Measurements from ENCODE around the gene MYBPHL.

MYBPHL gene

GRCh38 chr1:109247401-109248365, 59.1 kb downstream of the MYBPHL start:
- Histone ChIP-seq H3K4me1 (ENCODE audit: control insufficient read depth in 1 of 2, insufficient read depth in 2 of 2, low read length in 2 of 2) (peaks cover 5% of the 10 kb centered on the region in 2 donors), H3K9me3 (ENCODE audit: control insufficient read depth in 1 of 2, low read length in 2 of 2) (no peaks in the 10 kb centered on the region), H3K4me3 (ENCODE audit: low read depth in 1 of 2, low read length in 2 of 2) (no peak overlapping the region), H3K27ac (ENCODE audit: low read depth, low read length) (no peak overlapping the region), H3K36me3 (ENCODE audit: control insufficient read depth in 1 of 2, insufficient read depth in 2 of 2, low read length in 2 of 2) (no peaks in the 10 kb centered on the region), H3K27me3 (ENCODE audit: control insufficient read depth in 1 of 2, insufficient read depth in 2 of 2, low read length in 2 of 2) (peaks cover 0 to under 1% of the 10 kb centered on the region in 2 donors), H3K9ac (ENCODE audit: low read depth in 1 of 2, low read length in 2 of 2) (no peak overlapping the region)

GRCh38 chr1:109246141-109246551, 60.7 kb downstream of the MYBPHL start:
- peaks cover 10 to 11% of the 10 kb centered on the region in 2 donors for H3K4me1 ChIP-seq (ENCODE audit: control insufficient read depth in 1 of 2, insufficient read depth in 2 of 2, low read length in 2 of 2)
- H3K27ac ChIP-seq (ENCODE audit: low read depth, low read length), result no peak overlapping the region
- H3K36me3 ChIP-seq (ENCODE audit: control insufficient read depth in 1 of 2, insufficient read depth in 2 of 2, low read length in 2 of 2), result no peaks in the 10 kb centered on the region
- no peak overlapping the region for H3K4me3 ChIP-seq (ENCODE audit: low read depth in 1 of 2, low read length in 2 of 2)
- no peak overlapping the region for H3K9ac ChIP-seq (ENCODE audit: low read depth in 1 of 2, low read length in 2 of 2)
- no peaks in the 10 kb centered on the region for H3K9me3 ChIP-seq (ENCODE audit: control insufficient read depth in 1 of 2, low read length in 2 of 2)
- H3K27me3 ChIP-seq (ENCODE audit: control insufficient read depth in 1 of 2, insufficient read depth in 2 of 2, low read length in 2 of 2), result peaks cover 0 to 16% of the 10 kb centered on the region in 2 donors

GRCh38 chr1:109243860-109244552, 62.8 kb downstream of the MYBPHL start:
- Histone ChIP-seq H3K4me3 (ENCODE audit: low read depth in 1 of 2, low read length in 2 of 2) (no peak overlapping the region), H3K36me3 (ENCODE audit: control insufficient read depth in 1 of 2, insufficient read depth in 2 of 2, low read length in 2 of 2) (peaks cover 2 to 3% of the 10 kb centered on the region in 2 donors), H3K27ac (ENCODE audit: low read depth, low read length) (no peak overlapping the region), H3K9ac (ENCODE audit: low read depth in 1 of 2, low read length in 2 of 2) (no peak overlapping the region), H3K9me3 (ENCODE audit: control insufficient read depth in 1 of 2, low read length in 2 of 2) (no peaks in the 10 kb centered on the region), H3K4me1 (ENCODE audit: control insufficient read depth in 1 of 2, insufficient read depth in 2 of 2, low read length in 2 of 2) (peaks cover 7 to 16% of the 10 kb centered on the region in 2 donors), H3K27me3 (ENCODE audit: control insufficient read depth in 1 of 2, insufficient read depth in 2 of 2, low read length in 2 of 2) (peaks cover 0 to 16% of the 10 kb centered on the region in 2 donors)

- H3K36me3 ChIP-seq (ENCODE audit: control insufficient read depth in 1 of 2, insufficient read depth in 2 of 2, low read length in 2 of 2), result peaks cover 8 to 11% of the 10 kb centered on the region in 2 donors
- no peaks in the 10 kb centered on the region for H3K9me3 ChIP-seq (ENCODE audit: control insufficient read depth in 1 of 2, low read length in 2 of 2)
- H3K9ac ChIP-seq (ENCODE audit: low read depth in 1 of 2, low read length in 2 of 2), result no peak overlapping the region
- peaks cover 0 to 16% of the 10 kb centered on the region in 2 donors for H3K27me3 ChIP-seq (ENCODE audit: control insufficient read depth in 1 of 2, insufficient read depth in 2 of 2, low read length in 2 of 2)
- H3K4me3 ChIP-seq (ENCODE audit: low read depth in 1 of 2, low read length in 2 of 2), result no peak overlapping the region
- no peak overlapping the region for H3K27ac ChIP-seq (ENCODE audit: low read depth, low read length)
- peaks cover 5 to 14% of the 10 kb centered on the region in 2 donors for H3K4me1 ChIP-seq (ENCODE audit: control insufficient read depth in 1 of 2, insufficient read depth in 2 of 2, low read length in 2 of 2)
Measured at GRCh38 chr1:109243221-109243620, 63.6 kb downstream of the MYBPHL start.

- Histone ChIP-seq H3K4me1 (ENCODE audit: control insufficient read depth in 1 of 2, insufficient read depth in 2 of 2, low read length in 2 of 2) (peaks cover 5 to 14% of the 10 kb centered on the region in 2 donors), H3K4me3 (ENCODE audit: low read depth in 1 of 2, low read length in 2 of 2) (no peak overlapping the region), H3K9me3 (ENCODE audit: control insufficient read depth in 1 of 2, low read length in 2 of 2) (no peaks in the 10 kb centered on the region), H3K27ac (ENCODE audit: low read depth, low read length) (no peak overlapping the region), H3K27me3 (ENCODE audit: control insufficient read depth in 1 of 2, insufficient read depth in 2 of 2, low read length in 2 of 2) (peaks cover 0 to 16% of the 10 kb centered on the region in 2 donors), H3K36me3 (ENCODE audit: control insufficient read depth in 1 of 2, insufficient read depth in 2 of 2, low read length in 2 of 2) (peaks cover 17 to 20% of the 10 kb centered on the region in 2 donors), H3K9ac (ENCODE audit: low read depth in 1 of 2, low read length in 2 of 2) (peak overlapping the region in 1 of 2 donors; percentile 18)
Measured at GRCh38 chr1:109242387-109242786, 64.4 kb downstream of the MYBPHL start.

All from duodenal mucosa (tissue), 2 donors.